K562 (cell line): ENCODE results near the gene MARVELD1. TPM values are rescaled to one million over a fixed set of nuclear protein-coding genes. Genes with fewer than 3 reads are reported as not detected.
A peak's percentile ranks its signal among the peaks of the same experiment; 100 is the strongest.

Experiments
- ARID2 ChIP-seq: fragments of 450-650 bp; IDR thresholded peaks from 2 replicates; pipeline ENCODE4 v1.6.1; 2017; ENCODE audit warnings: antibody characterized with exemption, mild to moderate bottlenecking
- DEAF1 ChIP-seq: fragments of 450-650 bp; formaldehyde crosslinking; IDR thresholded peaks from 2 replicates; pipeline ENCODE4 v1.4.0; 2020; ENCODE audit warnings: mild to moderate bottlenecking, moderate library complexity
- JUND ChIP-seq, 2 experiments: IDR thresholded peaks; 2 replicates in 1 of 2; 3 replicates in 1 of 2; pipeline ENCODE4 v1.6.1; 2011; ENCODE audit warnings: borderline replicate concordance in 2 of 2, low read depth in 2 of 2, low read length in 2 of 2, improper control_type of control experiment in 1 of 2, missing biosample characterization in 1 of 2, missing genetic modification characterization in 1 of 2, missing genetic modification reagents in 1 of 2
- KAT2B ChIP-seq: IDR thresholded peaks from one replicate; pipeline ENCODE4 v1.6.1; 2012; ENCODE audit warnings: low read depth, mild to moderate bottlenecking, control low read depth, inconsistent platforms, low read length, moderate library complexity
- LEF1 ChIP-seq: fragments of 450-650 bp; IDR thresholded peaks from 2 replicates; pipeline ENCODE4 v1.6.1; 2016; ENCODE audit warnings: mild to moderate bottlenecking
- MAFK ChIP-seq: IDR thresholded peaks from 2 replicates; pipeline ENCODE4 v1.6.1; 2011; ENCODE audit warnings: low read length, improper control_type of control experiment
- SMC3 ChIP-seq: conservative IDR thresholded peaks from 2 replicates; pipeline ENCODE4 v1.6.1; 2011; ENCODE audit warnings: low read depth, low read length, improper control_type of control experiment; ENCODE audit not compliant: insufficient read depth
- STAG1 ChIP-seq: sonication (generic); formaldehyde crosslinking; IDR thresholded peaks from 2 replicates; pipeline ENCODE4 v1.5.0; 2020; ENCODE audit warnings: missing genetic modification reagents, borderline replicate concordance
- polyA plus RNA-seq, 8 experiments: library from polyadenylated mRNA; depleted of rRNA in 4 of 8; stranded (reverse) in 5 of 8; unstranded in 3 of 8; fragments of >200 nt; fragmentation: Nextera tagmentation in 2 of 8; fragmentation: Illumina TruSeq in 1 of 8; extraction: Ambion mirVana in 2 of 8; extraction: Trizol in 1 of 8; gene quantifications; 2 replicates each; pipeline versions ENCODE4 v1.2.1 to v1.2.3, GENCODE V29; 2011 to 2014; ENCODE audit warnings: inconsistent platforms in 1 of 8, missing spikeins in 1 of 8
- total RNA-seq, 7 experiments: library from RNA; depleted of rRNA in 6 of 7; stranded (reverse); fragments of >200 nt in 6 of 7; fragmentation: Illumina TruSeq in 2 of 7; extraction: Trizol in 2 of 7; gene quantifications; 2 replicates each; pipeline versions ENCODE4 v1.2.1 to v1.2.3, GENCODE V29; 2011 to 2021; ENCODE audit warnings: low replicate concordance in 1 of 7
- TF ChIP-seq, protein P1 (sequence below), 2 experiments: fragments of 450-650 bp; formaldehyde crosslinking in 1 of 2; IDR thresholded peaks; 2 replicates each; pipeline versions ENCODE4 v1.4.0 to v1.6.1; 2014 to 2020; ENCODE audit warnings: mild to moderate bottlenecking in 2 of 2, borderline replicate concordance in 1 of 2, low read depth in 1 of 2
- TF ChIP-seq, protein P2 (sequence below): fragments of 250-450 bp; sonication (Bioruptor Pico); IDR thresholded peaks from 2 replicates; pipeline ENCODE4 v1.5.0; 2021; ENCODE audit warnings: mild to moderate bottlenecking, moderate library complexity

MARVELD1 gene
- total and polyA plus RNA-seq, 9 of the 15 experiments (the other 6 are each of a cell fraction or from before 2014, with no cell fraction given), result 2.7 to 12.5 (median 5.3) TPM

DNA sequence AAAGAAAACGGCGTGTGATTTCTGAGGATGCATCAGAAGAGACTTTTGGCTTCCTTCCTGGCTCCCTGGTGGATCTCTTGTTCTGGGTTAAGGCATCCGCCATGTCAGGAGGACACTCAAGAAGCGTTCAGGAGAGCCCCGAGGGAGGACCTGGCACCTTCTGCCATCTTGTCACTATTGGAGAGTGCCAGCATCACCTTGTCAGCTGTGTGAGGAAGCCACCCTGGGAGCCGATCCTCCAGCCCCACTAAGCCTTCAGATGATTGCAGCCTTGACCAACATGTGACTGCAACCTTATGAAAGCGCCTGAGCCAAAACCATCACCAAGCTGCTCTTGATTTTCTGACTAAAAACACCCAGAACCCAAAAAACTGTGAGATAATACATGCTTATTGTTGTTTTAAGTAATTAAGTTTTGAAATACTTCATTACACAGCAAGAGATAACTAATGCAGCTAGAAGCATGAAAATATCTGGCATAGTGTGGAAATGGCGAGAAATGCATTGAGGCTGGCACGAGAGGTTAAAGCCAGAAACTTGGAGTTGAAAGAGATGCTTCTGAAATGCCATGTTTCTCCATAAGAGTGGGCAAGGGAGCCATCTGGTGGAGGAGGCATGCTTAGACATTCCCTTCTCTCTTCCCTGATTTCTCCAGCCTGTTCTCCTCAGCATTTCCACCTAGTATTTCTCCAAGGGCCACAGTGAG is 18.0 kb downstream of the MARVELD1 start (continued):
- TF ChIP-seq DEAF1 (CRISPR knock-in tag) (peak; percentile 61; the same call in 1 of the 2 replicates), STAG1 (peak; percentile 60; the same call in 1 of the 2 replicates), LEF1 (no peak), SMC3 (peak; percentile 88), JUND (IDR thresholded peaks at IDR 0.05; ENCODE audit: borderline replicate concordance, low read depth, low read length) (no peak), JUND (tag; IDR thresholded peaks at IDR 0.05; ENCODE audit: borderline replicate concordance, low read depth, low read length) (no peak), ARID2 (peak; percentile 76), MAFK (peak; percentile 19; the same call in 1 of the 2 replicates), KAT2B (no peak)
- TF ChIP-seq, protein P1, sequence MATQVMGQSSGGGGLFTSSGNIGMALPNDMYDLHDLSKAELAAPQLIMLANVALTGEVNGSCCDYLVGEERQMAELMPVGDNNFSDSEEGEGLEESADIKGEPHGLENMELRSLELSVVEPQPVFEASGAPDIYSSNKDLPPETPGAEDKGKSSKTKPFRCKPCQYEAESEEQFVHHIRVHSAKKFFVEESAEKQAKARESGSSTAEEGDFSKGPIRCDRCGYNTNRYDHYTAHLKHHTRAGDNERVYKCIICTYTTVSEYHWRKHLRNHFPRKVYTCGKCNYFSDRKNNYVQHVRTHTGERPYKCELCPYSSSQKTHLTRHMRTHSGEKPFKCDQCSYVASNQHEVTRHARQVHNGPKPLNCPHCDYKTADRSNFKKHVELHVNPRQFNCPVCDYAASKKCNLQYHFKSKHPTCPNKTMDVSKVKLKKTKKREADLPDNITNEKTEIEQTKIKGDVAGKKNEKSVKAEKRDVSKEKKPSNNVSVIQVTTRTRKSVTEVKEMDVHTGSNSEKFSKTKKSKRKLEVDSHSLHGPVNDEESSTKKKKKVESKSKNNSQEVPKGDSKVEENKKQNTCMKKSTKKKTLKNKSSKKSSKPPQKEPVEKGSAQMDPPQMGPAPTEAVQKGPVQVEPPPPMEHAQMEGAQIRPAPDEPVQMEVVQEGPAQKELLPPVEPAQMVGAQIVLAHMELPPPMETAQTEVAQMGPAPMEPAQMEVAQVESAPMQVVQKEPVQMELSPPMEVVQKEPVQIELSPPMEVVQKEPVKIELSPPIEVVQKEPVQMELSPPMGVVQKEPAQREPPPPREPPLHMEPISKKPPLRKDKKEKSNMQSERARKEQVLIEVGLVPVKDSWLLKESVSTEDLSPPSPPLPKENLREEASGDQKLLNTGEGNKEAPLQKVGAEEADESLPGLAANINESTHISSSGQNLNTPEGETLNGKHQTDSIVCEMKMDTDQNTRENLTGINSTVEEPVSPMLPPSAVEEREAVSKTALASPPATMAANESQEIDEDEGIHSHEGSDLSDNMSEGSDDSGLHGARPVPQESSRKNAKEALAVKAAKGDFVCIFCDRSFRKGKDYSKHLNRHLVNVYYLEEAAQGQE (IDR thresholded peaks at IDR 0.05; ENCODE audit: borderline replicate concordance), result peak; percentile 91
- TF ChIP-seq, protein P1 (CRISPR knock-in tag; IDR thresholded peaks at IDR 0.05; ENCODE audit: low read depth), result no peak
- TF ChIP-seq, protein P2, sequence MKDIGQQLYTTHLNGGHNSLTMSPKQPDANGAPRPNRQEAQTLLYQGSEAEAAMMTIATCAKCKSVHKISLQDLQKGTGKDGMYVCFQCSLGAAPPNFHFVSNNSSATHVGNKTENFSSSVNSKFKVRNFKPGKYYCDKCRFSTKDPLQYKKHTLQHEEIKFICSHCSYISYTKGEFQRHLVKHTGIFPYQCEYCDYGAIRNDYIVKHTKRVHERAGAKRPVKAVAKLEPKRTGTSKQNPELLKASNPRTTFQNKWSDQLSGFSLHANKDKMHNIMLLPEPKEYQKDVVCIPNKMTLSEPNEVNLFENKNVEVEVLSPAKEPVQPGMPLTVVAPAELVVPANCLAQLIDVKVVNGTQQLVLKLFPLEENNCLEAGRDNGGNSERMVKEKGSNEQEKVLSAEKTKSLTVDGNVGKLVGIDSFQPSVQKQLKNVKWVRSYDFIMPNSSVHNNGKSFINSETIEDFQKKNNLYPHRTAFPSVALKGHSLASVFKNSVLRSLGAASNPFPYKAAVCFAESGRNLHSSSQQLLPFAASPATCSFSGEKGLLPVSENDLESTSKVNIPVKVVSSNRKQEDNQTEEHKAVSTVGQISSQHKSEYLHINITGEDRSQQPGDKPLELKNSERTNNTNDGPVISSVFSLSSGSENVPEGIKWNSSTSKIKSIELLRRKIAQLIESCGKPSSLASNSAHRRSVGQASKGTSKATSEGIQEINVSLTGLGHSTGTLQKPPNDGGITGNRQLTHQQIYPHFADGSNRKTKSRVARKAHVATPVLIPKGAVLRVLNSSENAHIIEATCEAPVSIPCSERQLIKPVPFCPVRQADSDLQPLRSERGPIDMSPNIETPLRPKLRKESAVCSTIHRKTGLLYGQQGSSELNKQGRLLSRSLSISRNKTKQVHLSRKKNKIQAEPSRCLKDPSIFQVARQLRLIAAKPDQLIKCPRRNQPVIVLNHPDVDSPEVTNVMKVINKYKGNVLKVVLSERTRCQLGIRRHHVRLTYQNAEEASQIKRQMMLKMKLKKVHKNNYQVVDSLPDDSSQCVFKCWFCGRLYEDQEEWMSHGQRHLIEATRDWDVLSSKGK (CRISPR knock-in tag), result no peak
